HG03280 (cell line): ENCODE data around the gene LIF.
"Not testable (repeated sequence)": the region's sequence is repeated elsewhere in the genome, so short reads cannot be mapped to it uniquely, and the experiment has no call there.

ENCODE experiments used
- ATAC-seq: cut with Tn5 transposase; IDR thresholded peaks from one replicate; pipeline ENCODE4 v1.9.1; 2021; ENCODE audit warnings: mild to moderate bottlenecking, moderate library complexity; ENCODE audit not compliant: unreplicated experiment

Gene LIF

DNA sequence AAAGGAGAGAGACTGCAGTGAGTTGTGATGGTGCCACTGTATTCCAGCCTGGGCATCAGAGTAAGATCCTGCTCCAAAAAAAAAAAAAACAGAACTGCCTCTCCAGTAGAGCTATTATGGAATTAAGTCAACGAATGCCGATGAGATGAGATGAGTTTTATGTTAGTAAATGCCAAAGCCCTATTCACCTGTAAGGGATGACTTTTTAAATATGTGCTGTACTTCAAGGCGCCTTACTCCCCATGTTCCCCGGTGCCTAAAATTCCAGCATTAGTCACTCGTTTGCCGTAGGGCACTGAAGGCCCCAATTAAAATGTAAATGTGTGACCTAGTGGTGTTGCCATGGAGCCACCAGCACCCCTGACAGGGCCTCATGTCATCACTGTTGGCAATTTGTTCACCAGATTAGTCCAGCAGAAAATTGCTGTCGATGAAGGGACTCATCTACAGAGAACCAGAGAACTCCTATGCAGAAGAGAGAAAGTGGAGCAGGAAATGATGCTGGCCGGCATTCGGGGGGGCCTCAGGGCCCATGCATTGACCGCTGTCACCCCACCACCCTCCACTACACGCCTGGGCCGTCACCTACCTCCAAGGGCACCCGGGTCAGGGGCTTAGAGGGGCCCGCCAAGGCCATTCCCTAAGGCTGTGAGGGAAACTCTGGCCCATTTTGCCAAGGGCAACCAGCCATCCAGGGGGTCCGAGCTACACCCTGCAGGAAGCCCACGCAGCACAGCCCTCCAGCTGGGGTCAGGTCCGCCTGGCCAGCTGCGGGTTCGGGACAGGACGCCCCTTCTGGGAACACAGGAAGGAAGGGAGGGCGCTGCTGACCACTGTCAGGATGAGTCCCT, 17.8 kb downstream of the LIF start:
- ATAC-seq: no peak

DNA sequence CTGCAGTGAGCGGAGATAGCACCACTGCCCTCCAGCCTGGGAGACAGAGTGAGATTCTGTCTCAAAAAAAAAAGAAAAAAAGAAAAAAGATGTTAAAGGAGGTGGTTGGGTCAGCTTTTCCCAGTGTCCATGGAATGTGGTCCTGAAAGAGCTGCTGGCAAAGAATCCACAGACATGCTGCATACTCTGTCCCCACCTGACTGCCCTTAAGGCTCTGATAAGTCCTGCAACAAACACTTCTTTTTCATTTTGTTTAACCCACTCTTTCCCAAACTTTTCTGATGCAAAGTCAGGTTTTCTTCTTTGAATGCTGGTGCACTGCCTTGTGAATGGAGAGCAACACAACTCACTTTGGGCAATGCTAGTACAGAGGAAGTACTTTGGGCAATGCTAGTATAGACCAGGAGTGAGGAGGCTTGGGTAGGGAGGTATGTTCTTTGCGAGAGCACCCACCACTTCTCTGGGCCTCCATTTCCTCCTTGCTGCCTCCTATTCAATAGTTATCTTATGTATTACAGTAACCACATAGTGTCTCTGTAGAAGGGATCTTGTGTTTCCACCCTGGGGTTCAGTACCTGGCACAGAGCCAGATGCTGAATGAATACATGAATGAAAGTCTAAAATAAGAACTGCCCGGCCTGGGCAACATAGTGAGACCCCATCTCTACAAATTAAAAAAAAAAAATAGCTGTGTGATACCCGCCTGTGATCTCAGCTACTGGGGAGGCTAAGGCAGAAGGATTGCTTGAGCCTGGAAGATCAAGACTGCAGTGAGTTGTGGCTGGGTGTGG, 18.9 kb downstream of the LIF start:
- ATAC-seq: no peak

GRCh38 chr22:30226192-30226832, 20.2 kb downstream of the LIF start:
- no peak for ATAC-seq

DNA sequence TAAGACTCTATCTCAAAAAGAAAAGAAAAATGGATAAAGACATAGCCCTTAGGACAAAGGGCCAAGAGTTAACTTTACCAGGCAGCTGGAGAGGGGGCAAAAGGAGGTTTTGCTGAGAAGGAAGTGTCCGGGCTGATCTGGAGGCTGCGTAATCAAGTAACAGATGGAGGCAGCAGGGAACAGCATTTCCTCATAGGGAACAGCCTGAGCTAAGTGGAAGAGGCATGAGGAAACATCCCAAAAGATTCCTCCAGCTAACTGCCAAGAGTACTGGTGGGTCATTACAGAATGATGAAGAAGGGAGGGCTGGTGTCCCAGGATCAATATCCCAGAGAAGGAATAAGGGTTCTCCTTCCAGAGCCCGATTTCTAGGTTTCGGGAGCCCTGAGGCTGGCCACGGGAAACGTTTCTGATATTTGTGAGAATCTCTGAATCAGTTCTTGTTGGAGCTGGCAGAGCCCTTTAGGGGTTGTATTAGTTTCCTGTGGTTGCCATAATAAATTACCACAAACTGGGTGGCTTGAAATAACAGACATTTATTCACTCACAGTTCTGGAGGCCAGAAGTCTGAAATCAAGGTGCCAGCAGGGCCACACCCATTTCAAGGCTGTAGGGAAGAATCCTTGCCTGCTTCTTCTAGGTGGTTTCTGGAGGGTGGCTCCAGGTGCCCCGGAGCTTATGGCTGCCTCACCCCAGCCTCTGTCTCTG, 21.2 kb downstream of the LIF start:
- ATAC-seq: no peak

- ATAC-seq: no peak
Measured at GRCh38 chr22:30224161-30224857, 22.2 kb downstream of the LIF start.

DNA sequence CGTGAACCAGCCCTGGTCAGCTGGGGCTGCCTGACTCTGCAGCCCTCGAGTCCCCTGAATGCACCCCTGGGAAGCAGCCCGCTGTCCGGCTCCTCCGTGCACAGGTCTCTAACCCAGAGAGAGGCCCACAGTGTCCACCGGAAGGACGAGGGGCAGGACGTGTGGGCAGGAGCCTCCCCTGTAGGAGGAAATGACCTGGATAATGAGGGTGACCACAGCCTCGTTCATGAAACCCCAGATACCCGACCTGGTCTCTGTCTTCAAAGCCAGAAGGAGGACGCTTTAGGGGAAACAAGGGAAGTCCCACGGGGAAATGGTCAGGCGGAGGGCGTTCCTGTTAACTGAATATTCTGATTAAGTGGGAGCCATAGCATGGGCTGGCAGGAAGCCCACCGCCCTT, 23.3 kb downstream of the LIF start:
- ATAC-seq: no peak

DNA sequence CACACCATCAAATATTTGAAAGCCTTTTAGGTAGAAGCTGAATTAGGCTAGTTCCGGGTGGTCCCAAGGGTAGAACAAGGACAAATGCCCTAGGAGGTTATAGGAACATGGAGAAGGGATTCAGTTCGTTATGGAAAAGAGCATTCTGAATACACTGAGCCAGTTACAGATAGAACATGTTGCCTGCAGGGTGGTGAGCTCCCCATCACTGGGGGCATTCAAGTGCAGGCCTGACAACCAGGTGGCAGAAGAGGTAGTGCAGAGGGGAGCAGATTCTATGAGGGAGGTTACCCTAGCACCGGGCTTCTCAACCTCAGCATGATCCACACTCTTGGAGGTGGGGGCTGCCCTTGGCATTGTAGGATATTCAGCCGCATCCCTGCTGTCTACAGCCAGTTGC, 24.2 kb downstream of the LIF start:
- ATAC-seq: no peak

DNA sequence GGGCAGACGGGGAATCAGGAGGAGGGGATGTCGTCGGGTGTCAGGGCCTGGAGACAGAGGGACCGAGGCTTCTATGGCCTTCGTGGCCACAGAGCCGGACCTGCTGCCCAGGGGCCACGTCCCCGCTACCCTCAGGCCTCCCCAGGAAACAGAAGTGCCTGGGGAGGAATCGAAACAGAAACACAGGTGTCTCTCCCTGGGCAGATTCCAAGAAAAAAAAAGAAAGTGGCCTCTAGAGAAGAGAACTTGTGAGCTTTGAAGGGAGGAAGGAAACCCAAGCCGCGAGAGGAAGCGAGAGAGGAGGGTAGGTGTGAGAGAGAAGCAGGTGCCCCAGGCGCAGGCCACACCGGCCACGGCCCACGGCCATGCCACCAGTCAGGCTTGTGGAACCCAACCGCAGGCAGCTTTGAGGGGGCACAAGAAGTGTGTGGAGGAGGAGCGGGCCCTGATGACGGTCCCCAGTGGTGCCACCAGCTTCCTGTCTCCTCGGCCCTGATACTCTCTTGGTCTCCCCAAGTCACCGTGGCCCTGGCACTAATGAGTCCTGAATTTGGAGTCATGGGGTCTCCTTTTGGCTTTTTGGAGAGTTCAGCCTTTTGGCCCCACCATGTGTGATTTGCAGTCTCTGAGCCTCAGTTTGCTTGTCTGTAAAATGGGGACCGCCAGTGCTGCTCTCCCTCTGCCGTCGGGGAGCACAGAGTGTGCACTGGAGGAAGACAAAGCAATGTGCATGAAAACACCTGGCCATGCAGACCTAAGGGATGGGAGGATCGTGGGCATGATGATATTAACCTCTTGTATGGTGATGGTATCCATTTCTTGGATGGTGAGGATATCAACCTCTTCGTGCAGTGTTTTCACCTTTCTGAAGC, 25.2 kb downstream of the LIF start:
- ATAC-seq: no peak

GRCh38 chr22:30220338-30221012, 26.1 kb downstream of the LIF start:
- no peak for ATAC-seq

- no peak for ATAC-seq
Measured at GRCh38 chr22:30219668-30220278, 26.8 kb downstream of the LIF start.

GRCh38 chr22:30219049-30219654, 27.4 kb downstream of the LIF start:
- no peak for ATAC-seq

DNA sequence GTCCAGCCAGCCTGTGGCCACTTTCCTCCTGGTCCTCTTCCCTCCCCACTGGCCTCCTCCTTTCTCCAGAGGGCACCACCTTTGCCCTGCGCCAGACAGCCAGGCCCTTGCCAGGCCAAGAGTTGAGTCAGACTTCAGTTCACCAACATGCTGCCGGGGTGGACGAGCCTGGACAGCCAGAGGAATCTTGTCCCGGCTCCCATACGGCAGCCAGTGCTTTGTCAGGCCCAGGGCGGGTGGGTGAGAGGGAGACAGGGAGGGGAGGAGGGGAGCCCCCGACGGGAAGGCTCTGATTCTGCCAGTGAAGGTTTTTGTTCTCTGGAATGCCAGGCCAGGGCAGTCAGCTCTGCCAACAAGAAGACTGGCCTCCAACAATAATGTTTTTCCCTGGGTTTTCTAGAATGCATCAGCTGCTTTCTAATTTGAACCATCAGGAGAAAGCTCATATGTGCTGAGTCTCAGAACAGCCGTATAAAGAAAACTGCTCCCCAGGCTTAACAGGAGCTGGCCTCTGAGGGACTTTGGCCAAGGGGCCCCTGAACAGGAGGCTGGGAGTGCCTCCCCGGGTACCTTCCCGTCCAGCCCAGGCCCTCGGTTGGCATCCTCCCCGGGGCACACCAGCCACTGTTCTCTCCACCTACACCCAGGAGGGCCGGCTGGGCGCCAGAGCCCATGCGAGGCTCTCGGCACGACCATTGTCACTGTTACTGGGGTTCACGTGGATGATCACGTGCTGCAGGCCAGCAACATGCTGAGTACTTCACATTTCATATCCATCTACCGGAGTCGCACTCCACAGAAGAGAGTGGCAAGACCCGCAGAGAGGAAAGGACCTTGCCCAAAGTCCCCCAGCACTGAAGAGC, 28.6 kb downstream of the LIF start:
- no peak for ATAC-seq

- ATAC-seq: no peak
Measured at GRCh38 chr22:30216710-30217109, 29.8 kb downstream of the LIF start.

GRCh38 chr22:30216272-30216671, 30.3 kb downstream of the LIF start:
- ATAC-seq: not testable (repeated sequence)

DNA sequence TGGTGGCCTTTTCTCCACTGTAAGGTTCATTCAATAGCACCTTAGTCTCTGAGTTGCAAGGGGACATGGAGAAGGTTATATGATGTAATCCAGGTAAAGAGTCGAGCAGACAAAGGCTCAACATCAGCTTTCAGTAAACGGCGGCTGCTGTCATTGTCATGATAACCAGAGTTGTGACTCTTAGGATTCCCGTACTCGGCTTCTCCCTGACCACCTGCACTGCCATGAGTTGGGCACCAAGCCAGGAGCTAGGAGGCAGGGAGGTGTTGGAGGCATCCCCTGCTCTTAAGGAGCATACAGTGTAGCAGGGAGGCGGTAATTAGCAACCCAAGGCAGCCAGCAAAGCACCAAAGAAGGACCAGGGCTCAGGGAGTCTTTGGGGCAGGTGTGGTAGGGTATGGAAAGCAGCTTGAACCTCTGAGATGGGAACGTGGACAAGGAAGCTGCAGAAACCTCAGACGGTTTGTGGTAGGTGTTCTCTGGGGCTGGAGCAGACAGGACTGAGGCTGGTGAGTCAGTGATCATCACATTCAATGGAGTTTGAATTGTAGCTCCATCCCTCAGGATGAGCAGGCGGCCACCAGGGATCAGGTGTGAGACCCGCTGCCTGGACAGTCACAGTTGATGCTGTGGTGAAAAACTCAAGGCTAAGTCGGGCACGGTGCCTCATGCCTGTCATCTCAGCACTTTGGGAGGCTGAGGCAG, 31.7 kb downstream of the LIF start:
- ATAC-seq: no peak

GRCh38 chr22:30212996-30213441, 33.5 kb downstream of the LIF start:
- ATAC-seq: no peak
